CD14-positive monocyte (primary cell): Measurements from ENCODE around the gene GH1. TPM values are rescaled to one million over a fixed set of nuclear protein-coding genes. Genes with fewer than 3 reads are reported as not detected.
"Not testable (repeated sequence)": the region's sequence is repeated elsewhere in the genome, so short reads cannot be mapped to it uniquely, and the experiment has no call there.

Source experiments
- DNase-seq, 3 donors: peaks; one replicate each; pipeline ENCODE4 v3.0.0-alpha.2; 2011 to 2022
- H2AFZ ChIP-seq: 2 replicates; pipeline ENCODE4 v1.6.0; 2012; ENCODE audit warnings: mild to moderate bottlenecking, low read depth, low read length, inconsistent platforms; ENCODE audit not compliant: insufficient read depth, poor library complexity, severe bottlenecking
- H3K27ac ChIP-seq, 2 donors: 1 replicate in 1 of 2; 2 replicates in 1 of 2; pipeline ENCODE4 v1.5.1; 2012 to 2013; ENCODE audit warnings: low read length in 2 of 2, control low read depth in 1 of 2, inconsistent platforms in 1 of 2, low read depth in 1 of 2, mild to moderate bottlenecking in 1 of 2
- H3K27me3 ChIP-seq, 2 donors: one replicate each; pipeline versions ENCODE4 v1.6.0 to v1.6.1; 2011 to 2013; ENCODE audit warnings: low read length in 2 of 2; ENCODE audit not compliant: control insufficient read depth in 2 of 2, insufficient read depth in 2 of 2
- H3K36me3 ChIP-seq, 2 donors: replicated peaks in 1 of 2; 1 replicate in 1 of 2; 2 replicates in 1 of 2; pipeline versions ENCODE4 v1.5.1 to v1.6.1; 2012 to 2013; ENCODE audit warnings: low read length in 2 of 2, control low read depth in 1 of 2, inconsistent platforms in 1 of 2, mild to moderate bottlenecking in 1 of 2; ENCODE audit not compliant: insufficient read depth in 2 of 2, control insufficient read depth in 1 of 2
- H3K4me1 ChIP-seq, 2 donors: 1 replicate in 1 of 2; 2 replicates in 1 of 2; pipeline versions ENCODE4 v1.5.1 to v1.6.1; 2012 to 2013; ENCODE audit warnings: low read length in 2 of 2, control low read depth in 1 of 2, inconsistent platforms in 1 of 2, mild to moderate bottlenecking in 1 of 2, moderate library complexity in 1 of 2; ENCODE audit not compliant: insufficient read depth in 2 of 2, control insufficient read depth in 1 of 2
- H3K4me2 ChIP-seq: replicated peaks from 2 replicates; pipeline ENCODE3; 2012; ENCODE audit warnings: low read length, moderate library complexity, mild to moderate bottlenecking; ENCODE audit not compliant: poor library complexity, severe bottlenecking; ENCODE audit errors: extremely low read depth
- H3K4me3 ChIP-seq, 3 experiments: fragments of 200-600 bp in 1 of 3; sonication (generic) in 1 of 3; replicated peaks in 1 of 3; 1 replicate in 2 of 3; 2 replicates in 1 of 3; pipeline ENCODE4 v1.5.1; 2011 to 2013; ENCODE audit warnings: low read length in 3 of 3, mild to moderate bottlenecking in 3 of 3, control low read depth in 2 of 3, low read depth in 2 of 3, inconsistent platforms in 1 of 3, moderate library complexity in 1 of 3
- H3K79me2 ChIP-seq: 2 replicates; pipeline ENCODE4 v1.6.0; 2012; ENCODE audit warnings: mild to moderate bottlenecking, control low read depth, inconsistent platforms, low read length, moderate library complexity; ENCODE audit not compliant: insufficient read depth
- H3K9ac ChIP-seq: 2 replicates; pipeline ENCODE4 v1.6.0; 2017; ENCODE audit warnings: low read length, mild to moderate bottlenecking; ENCODE audit not compliant: insufficient read depth, poor library complexity, severe bottlenecking
- H3K9me3 ChIP-seq, 2 donors: replicated peaks in 1 of 2; 1 replicate in 1 of 2; 2 replicates in 1 of 2; pipeline versions ENCODE4 v1.5.1 to v1.6.1; 2012 to 2013; ENCODE audit warnings: low read length in 2 of 2, control low read depth in 1 of 2; ENCODE audit not compliant: control insufficient read depth in 1 of 2, insufficient read depth in 1 of 2
- H4K20me1 ChIP-seq: 2 replicates; pipeline ENCODE4 v1.6.0; 2012; ENCODE audit warnings: mild to moderate bottlenecking, low read length, control low read depth, moderate library complexity; ENCODE audit not compliant: insufficient read depth
- H3K27ac Mint-ChIP-seq, 7 donors: one replicate each; pipeline ENCODE4 v1.8.0; 2020; ENCODE audit warnings: mild to moderate bottlenecking in 7 of 7, mixed read lengths in 7 of 7, moderate library complexity in 6 of 7, inconsistent platforms in 2 of 7
- H3K27me3 Mint-ChIP-seq, 3 donors: one replicate each; pipeline ENCODE4 v1.8.0; 2021 to 2022; ENCODE audit warnings: low read depth in 3 of 3, mild to moderate bottlenecking in 3 of 3, mixed read lengths in 3 of 3, moderate library complexity in 3 of 3, inconsistent platforms in 1 of 3
- H3K36me3 Mint-ChIP-seq, 2 donors: one replicate each; pipeline ENCODE4 v1.8.0; 2020; ENCODE audit warnings: mixed read lengths in 2 of 2, inconsistent platforms in 1 of 2, mild to moderate bottlenecking in 1 of 2
- H3K4me1 Mint-ChIP-seq: one replicate; pipeline ENCODE4 v1.8.0; 2020; ENCODE audit warnings: mild to moderate bottlenecking, mixed read lengths
- H3K4me3 Mint-ChIP-seq, 2 donors: one replicate each; pipeline ENCODE4 v1.8.0; 2020; ENCODE audit warnings: mild to moderate bottlenecking in 2 of 2, mixed read lengths in 2 of 2, moderate library complexity in 1 of 2
- H3K9me3 Mint-ChIP-seq, 7 donors: one replicate each; pipeline ENCODE4 v1.8.0; 2020 to 2022; ENCODE audit warnings: mixed read lengths in 7 of 7, mild to moderate bottlenecking in 6 of 7, moderate library complexity in 6 of 7, inconsistent platforms in 2 of 7
- WGBS: methylation state at CpG from one replicate; pipeline ENCODE4 v1.1.5; 2013; ENCODE audit warnings: missing lambda C conversion rate; ENCODE audit not compliant: insufficient coverage; 5-methylcytosine and 5-hydroxymethylcytosine counted together
- intact Hi-C, 2 donors: fragments of 100-400 bp; cut with micrococcal nuclease; formaldehyde crosslinking; loops; one replicate each; pipeline versions ENCODE4 v1.15.0 to v1.15.1; 2023
- polyA plus RNA-seq, 3 donors: library from polyadenylated mRNA; depleted of rRNA in 1 of 3; unstranded in 2 of 3; stranded (reverse) in 1 of 3; fragments of 300-500 nt in 2 of 3; fragments of >200 nt in 1 of 3; fragmentation: Illumina TruSeq in 2 of 3; gene quantifications; 1 replicate in 2 of 3; 2 replicates in 1 of 3; pipeline ENCODE4 v1.2.3, GENCODE V29; 2012 to 2021

The GH1 gene
- polyA plus RNA-seq, 3 donors, result not detected

- H3K9me3 ChIP-seq, H3K27ac ChIP-seq, H3K27me3 ChIP-seq, H3K9ac ChIP-seq, H3K36me3 Mint-ChIP-seq, DNase-seq, H3K9me3 Mint-ChIP-seq, intact Hi-C loops, H3K4me1 ChIP-seq, H4K20me1 ChIP-seq, H3K27ac Mint-ChIP-seq, H3K4me3 ChIP-seq, H3K4me2 ChIP-seq, H2AFZ ChIP-seq, H3K36me3 ChIP-seq, H3K79me2 ChIP-seq, H3K4me3 Mint-ChIP-seq, H3K27me3 Mint-ChIP-seq, H3K4me1 Mint-ChIP-seq: not testable (repeated sequence)
- no CpG with 5 or more reads among the region's 7 CpGs for WGBS
Measured at GRCh38 chr17:63873577-63873976, 45.1 kb downstream of the GH1 start, which contains the start of gene CSH2. Gene CSH2 (minus strand): TSS chr17:63873677. CDS start chr17:63873614, 63 bp downstream.

- not testable (repeated sequence) for H3K9me3 ChIP-seq, DNase-seq
Measured at GRCh38 chr17:63871646-63872365, 46.8 kb downstream of the GH1 start.

GRCh38 chr17:63870292-63870665, 48.4 kb downstream of the GH1 start:
- H3K9me3 ChIP-seq, H3K36me3 ChIP-seq, H3K27ac Mint-ChIP-seq, H3K27ac ChIP-seq, H3K9me3 Mint-ChIP-seq, H3K36me3 Mint-ChIP-seq, H3K4me2 ChIP-seq, H2AFZ ChIP-seq, intact Hi-C loops, H3K4me3 Mint-ChIP-seq, H4K20me1 ChIP-seq, H3K9ac ChIP-seq, H3K79me2 ChIP-seq, H3K4me1 ChIP-seq, H3K27me3 ChIP-seq, DNase-seq, H3K27me3 Mint-ChIP-seq, H3K4me3 ChIP-seq: not testable (repeated sequence)
- H3K4me1 Mint-ChIP-seq, result peaks cover 14% of the 10 kb centered on the region
- no CpG with 5 or more reads among the region's 4 CpGs for WGBS

More at GRCh38 chr17:63871646-63872365, 46.8 kb downstream of the GH1 start:
- H3K4me1 Mint-ChIP-seq, H3K27me3 Mint-ChIP-seq, H3K4me2 ChIP-seq, H3K9me3 Mint-ChIP-seq, H3K79me2 ChIP-seq, H4K20me1 ChIP-seq, H3K9ac ChIP-seq, H3K27me3 ChIP-seq, intact Hi-C loops, H3K4me3 ChIP-seq, H3K36me3 Mint-ChIP-seq, H3K27ac ChIP-seq, H3K4me1 ChIP-seq, H3K36me3 ChIP-seq, H3K4me3 Mint-ChIP-seq, H2AFZ ChIP-seq: not testable (repeated sequence)
- WGBS, result 100% methylated on average over 4 of the region's 15 CpGs
- H3K27ac Mint-ChIP-seq, result peak overlapping the region in 1 of 7 donors; percentile 33

GRCh38 chr17:63869491-63870291, 48.9 kb downstream of the GH1 start:
- H3K27me3 Mint-ChIP-seq, intact Hi-C loops, H2AFZ ChIP-seq, H3K36me3 ChIP-seq, H3K9ac ChIP-seq, H3K9me3 ChIP-seq, H3K27ac Mint-ChIP-seq, H4K20me1 ChIP-seq, H3K4me1 ChIP-seq, H3K4me3 ChIP-seq, H3K27ac ChIP-seq, H3K9me3 Mint-ChIP-seq, H3K79me2 ChIP-seq, H3K27me3 ChIP-seq, H3K36me3 Mint-ChIP-seq, H3K4me2 ChIP-seq, DNase-seq, H3K4me3 Mint-ChIP-seq: not testable (repeated sequence)
- H3K4me1 Mint-ChIP-seq, result peaks cover 14% of the 10 kb centered on the region
- no CpG with 5 or more reads among the region's 9 CpGs for WGBS
